Endometrium (tissue), 2 donors: ENCODE measurements around the gene LGR6.
A peak's percentile ranks its signal among the peaks of the same experiment; 100 is the strongest.
"Not testable (repeated sequence)": the region's sequence is repeated elsewhere in the genome, so short reads cannot be mapped to it uniquely, and the experiment has no call there.

Experiments used
- FAIRE-seq: peaks from 2 replicates; lab custom pipeline; 2012; peaks lifted over from hg19 to GRCh38; lab: Jason Lieb, UNC
- donor health status: control.
- donor health status: control.

Gene LGR6

DNA sequence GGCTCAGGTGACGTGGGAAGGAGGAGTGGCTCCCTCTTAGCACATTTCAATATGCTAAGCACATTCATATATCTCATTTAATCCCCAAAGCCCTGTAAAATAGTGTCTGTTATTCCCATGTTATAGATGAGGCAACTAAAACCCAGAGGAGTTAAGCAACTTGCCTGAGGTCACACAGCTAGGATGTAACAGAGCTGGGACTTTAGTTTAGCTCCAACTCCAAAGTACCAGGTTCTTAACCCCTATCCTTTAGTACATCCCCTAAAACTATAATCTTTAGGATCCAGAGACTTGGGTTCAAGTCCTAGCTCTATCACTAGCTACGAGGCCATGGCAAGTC is 48.5 kb downstream of the LGR6 start:
- no peak for FAIRE-seq

DNA sequence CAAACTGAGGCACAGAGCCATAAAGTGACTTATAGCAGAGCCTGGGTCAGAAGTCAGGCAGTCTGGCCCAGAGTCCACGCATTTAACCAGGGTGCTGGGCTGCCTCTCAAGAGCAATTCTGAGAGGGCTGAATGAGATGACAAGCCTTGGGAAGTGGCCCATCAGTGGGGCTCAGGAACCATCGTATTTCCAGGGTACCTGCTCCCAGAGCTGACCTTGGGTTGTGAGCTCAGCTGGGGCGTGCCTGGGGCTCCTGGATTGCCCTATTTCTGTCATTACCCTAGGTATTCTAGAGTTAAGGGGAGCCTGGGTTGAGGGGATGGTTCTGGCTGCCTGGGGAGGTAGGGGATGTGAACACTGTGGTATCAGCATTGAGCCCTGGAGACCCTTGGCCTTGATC is 49.4 kb downstream of the LGR6 start:
- no peak for FAIRE-seq

DNA sequence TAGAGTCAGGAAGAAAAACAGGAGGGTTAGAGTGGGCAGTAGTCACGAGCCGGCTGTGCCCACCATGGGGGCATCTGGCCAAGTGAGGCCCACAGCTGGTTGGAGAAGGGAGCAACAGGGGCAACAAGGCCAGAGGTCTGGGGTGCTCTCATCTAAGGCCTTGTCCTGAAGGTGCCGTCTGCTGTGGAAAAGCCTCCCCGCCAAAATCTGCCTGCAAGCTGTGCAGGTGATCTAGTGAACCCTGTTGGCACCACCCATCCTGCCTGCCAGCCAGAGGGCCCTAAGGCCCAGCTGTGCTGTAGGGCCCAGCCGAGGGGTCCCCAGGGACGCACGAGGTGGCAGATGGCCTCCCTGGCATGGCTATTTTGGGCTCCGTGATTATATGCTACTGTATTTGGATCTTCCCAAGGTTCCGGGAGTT is 51.3 kb downstream of the LGR6 start:
- FAIRE-seq: no peak

DNA sequence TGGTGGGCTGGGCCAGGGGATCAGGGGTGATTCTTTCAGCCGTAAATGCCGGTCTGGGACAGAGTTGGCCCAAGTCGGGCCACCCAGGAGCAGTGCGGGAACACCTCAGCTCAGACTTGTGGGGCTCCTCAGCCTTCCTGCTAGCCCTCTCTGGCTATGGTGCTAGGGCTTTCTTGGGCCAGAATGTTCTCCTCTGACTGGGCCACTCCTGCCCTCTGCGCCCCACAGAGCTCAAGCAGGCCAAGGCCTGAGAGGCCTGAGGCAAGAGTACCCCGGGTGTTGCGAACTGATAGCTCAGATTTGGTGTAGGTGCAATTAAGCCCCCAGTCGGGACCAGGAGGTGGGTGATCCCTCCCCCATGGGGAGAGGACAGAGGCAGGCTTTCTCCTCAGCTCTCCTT is 51.8 kb downstream of the LGR6 start:
- FAIRE-seq: no peak

DNA sequence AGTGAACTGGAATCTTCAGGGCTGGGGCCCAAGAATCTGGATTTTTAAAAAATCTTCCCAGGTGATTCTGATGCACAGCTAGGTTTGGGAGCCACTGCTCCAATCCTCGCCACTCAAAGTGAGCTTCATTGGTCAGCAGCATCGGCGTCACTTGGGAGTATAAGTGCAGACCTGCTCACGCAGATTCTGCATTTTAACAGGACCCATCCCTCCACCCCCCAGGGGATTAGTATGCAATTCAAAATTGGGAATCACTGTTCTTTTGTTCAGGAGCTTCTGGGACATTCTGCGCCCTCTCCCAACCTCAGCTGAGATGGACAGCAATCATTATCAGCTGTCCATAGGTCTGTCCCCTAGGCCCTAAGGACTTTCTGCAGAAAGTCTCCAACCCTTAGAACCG is 53.5 kb downstream of the LGR6 start:
- FAIRE-seq: no peak

DNA sequence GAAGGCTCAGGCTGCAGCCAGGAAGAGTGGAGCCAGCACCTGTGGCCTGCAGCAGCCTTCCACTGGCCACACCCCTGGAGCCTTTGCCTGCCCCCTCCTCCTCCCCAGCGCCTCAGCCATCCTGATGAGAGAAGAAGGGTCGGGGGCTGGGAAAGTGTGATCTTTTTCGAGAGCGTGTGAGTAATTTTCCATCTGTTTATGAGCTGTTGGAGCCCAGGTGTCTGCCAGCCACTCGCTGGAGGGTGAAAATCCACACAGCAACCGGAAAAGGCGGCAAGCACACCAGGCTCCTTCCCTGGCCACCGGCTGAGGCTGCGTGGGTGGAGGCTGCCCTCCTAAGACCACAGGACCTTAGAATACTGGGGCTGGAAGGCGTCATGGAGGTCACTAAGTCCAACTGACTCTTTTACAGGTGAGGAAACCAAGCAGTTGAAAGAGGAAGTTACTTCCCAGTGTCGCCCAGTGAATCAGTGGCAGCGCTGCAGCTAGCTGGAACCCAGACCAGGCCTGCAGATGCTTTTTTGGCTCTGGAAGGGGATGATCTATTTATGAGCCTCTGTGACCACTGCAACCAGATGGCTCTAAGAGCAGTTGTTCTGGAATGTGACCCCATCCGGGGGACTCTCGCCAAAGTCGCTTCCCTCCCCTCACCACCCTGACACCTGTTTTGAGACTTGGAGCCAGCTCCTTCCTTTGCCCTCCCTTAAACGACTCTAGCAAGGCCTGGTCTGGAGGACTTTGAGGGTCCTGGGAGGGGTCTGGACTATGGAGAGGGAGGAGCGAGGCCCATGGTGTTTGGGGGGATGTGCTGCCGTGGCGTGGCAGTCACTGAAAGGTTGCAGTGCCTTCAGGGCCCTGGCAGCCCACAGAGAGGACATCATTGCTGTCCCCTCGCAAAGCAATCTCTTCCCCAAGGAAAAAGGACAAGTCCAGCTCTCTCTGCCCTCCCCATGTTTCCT is 54.5 kb downstream of the LGR6 start:
- FAIRE-seq: no peak

DNA sequence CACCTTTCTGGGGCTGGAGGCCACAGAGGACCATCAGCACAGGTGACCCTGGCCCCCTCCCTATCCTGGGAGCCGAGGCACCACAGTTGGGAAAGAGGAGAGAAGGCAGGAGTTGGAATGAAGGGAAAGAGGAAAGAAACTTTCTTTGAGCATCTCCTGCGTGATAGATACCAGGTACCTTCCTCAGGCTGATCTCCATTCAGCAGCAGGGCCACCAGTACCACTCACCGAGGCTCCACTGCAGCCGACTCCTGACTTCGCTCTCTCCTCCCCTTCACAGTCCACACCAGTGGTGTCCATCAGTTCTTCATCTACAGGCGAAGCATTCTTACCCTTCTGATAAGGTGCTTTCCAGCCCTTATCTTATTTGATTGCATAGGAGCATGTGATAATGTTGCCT is 55.3 kb downstream of the LGR6 start:
- no peak for FAIRE-seq

DNA sequence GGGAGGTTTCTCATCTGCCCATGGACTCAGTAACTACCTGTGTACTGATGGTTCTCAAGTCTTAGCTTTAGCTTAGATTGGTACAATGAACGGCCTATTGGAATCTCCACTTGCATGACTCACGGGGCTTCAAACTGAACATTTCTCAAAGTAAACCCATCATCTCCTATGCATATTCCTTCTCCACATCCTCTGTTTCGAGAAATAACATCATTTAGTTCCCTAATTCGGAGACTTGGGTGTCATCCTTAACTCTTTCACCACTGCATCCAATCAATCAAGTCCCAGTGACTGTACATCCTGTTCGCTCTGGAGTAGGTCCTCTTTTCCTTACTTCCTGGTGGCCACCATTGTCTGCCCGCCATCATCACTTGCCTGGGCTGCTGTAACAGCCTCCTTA is 55.8 kb downstream of the LGR6 start:
- no peak for FAIRE-seq

DNA sequence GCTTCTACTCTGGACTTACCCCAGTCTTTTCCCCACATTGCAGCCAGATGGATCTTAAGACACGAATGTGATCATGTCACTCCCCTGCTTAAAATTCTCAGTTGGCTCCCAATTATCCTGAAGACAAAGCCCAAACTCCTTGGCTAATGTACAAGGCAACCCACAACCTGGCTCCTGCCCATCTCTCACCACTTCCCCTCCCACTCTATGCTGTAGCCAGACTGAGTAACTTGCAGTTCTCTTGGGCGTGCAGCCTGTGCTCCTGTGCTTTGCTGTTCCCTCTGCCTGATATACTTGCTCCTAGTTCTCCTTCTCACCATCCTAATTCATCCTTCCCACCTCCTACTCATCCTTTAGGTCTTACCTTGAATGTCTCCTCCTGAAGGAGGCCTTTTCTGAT is 56.2 kb downstream of the LGR6 start:
- FAIRE-seq: no peak

DNA sequence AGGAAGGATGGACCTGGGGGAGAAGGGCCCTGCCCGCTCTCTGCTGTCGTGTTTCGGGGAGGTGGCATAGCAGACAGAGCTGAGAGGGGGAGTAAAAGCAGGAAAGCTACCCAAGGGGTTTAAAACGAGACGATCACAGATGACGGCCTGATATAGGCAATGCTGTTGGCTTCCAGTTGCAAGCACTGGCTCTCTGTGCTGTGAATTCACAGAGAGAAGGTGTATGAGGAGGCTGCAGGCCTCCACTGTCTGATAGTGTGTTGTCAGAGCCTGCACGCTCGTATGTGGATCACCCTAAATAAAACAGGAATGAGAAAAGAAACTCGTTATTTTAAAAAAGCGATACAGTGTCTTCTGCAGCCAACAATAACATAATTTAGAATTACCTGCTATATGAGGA is 57.4 kb downstream of the LGR6 start:
- FAIRE-seq: no peak

DNA sequence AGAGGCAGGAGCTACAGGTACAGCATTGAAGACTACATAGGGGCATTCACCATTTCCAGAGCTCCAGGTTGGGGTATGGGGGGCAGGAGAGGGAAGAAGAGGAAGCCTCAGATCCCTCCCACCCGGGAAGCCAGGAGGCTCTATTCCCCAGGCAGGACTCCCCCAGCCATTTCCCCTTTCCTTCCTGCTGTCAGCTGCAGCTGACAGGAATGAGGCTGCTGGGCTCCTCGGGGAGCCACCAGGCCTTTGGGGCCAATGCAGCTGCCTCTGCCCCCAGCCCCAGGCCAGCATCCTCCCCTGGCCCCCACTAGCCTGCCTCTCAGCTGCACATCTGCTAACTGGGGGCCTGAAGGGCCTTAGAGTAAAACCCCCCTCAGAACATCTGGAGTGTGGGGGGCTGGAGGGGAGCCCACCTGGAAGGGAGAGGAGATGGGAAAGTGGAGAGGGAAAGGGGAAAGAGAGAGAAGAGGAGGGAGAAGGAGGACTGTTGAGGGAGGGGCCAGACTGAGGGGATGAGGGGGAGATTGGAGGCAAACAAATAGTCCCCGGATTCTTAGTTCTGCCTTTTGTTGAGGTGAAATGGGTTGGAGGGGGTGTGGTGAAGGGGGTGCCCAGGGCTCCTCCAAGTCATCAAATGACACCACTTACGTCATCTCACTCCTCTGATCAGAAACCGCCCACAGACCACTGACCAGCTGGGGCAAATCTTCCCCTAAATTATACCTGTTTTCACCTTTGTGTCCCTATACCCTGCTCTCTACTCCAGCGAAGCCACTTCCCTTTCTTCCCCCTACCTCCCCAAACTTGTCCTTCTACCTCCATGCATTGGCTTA is 58.0 kb downstream of the LGR6 start:
- no peak for FAIRE-seq

DNA sequence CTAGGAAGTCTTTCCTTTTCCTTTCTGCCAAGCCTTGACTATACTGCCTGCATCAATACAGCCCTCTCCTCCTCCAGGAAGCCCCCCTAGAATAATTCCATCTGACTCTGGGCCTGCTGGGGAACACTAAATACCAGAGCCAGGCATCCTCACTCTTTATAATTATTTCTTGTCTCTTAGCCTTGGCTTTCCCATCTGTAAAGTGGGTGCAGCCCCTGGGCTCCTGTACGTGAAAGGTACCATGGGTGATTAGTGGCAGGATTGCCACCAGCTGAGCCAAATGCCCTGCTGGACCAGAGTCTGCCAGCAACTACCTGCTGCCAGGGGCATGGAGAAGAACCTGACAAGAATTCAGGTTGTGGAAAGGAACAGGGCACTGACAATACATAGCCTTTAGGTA is 58.7 kb downstream of the LGR6 start:
- FAIRE-seq: no peak

DNA sequence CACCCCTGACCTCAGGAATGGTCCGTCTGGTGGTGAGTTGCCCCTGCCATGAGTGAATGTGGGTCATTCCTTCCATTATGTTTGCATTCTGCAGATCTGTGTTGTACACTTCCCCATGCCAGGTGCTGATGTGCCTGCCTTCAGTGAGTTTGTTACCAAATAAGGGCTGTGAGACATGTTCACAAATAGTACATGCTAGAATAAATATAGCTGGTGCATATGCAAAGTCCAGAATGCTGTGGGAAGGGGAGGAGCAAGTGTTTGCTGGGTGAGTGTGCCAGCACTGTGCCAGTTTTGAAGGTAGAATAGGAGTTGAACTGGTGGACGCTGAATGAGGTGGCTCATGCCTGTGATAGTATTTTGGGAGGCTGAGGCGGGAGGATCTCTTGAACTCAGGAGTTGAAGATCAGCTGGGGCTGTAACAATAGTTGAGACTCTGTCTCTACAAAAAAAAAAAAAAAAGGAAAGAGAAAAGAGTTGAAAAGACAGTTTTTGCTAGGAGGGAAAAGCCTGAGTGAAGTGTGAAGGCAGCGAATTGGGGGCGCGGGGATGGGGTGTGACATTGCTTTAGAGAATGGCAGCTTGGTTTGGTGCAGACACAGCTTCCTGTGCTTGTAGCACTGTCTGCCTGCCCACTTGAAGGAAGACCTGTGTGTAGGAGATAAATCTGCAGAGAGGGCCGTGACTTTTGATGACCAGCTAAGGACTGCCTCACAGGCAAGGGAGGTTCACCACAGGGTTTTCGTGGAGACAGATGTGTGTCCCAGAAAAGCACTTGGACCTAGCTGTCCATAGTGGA is 61.1 kb downstream of the LGR6 start:
- no peak for FAIRE-seq

DNA sequence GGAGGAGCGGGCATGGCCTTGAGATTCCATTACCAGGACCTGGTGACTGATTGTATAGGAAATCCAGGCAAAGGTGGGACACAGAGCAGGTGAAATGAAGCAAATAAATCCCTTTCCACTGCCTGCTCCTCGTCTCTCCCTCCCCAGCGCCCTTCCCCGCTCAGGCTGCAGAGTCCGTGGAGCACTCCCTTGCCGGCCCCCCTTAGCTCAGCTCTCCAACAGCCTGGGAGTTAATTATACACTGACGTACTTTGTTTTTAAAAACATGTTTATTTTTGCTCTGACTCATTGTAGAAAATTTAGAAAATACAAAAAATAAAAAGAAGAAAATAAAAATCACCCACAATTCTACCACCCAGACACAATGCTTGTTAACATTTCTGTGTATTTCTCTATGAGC is 61.7 kb downstream of the LGR6 start:
- peak; percentile 87 for FAIRE-seq

DNA sequence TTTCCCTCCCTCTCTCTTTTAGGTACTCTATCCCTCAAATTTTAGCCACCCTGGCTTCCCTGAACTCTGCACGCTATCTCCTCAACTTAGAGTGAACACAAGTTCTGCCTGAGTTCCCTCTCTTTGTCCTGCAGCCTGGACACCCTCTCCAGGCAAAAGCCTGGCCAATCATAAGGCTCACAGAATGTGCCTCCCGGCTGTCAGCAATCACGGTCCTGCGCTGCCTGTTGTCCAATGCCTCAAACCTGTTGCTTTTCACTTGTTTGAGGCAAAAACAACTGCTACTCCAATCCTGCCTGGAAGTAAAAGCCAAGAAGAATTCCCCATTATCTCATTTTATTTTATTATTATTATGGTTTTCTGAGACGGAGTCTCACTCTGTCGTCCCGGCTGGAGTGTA is 66.1 kb downstream of the LGR6 start:
- no peak for FAIRE-seq

DNA sequence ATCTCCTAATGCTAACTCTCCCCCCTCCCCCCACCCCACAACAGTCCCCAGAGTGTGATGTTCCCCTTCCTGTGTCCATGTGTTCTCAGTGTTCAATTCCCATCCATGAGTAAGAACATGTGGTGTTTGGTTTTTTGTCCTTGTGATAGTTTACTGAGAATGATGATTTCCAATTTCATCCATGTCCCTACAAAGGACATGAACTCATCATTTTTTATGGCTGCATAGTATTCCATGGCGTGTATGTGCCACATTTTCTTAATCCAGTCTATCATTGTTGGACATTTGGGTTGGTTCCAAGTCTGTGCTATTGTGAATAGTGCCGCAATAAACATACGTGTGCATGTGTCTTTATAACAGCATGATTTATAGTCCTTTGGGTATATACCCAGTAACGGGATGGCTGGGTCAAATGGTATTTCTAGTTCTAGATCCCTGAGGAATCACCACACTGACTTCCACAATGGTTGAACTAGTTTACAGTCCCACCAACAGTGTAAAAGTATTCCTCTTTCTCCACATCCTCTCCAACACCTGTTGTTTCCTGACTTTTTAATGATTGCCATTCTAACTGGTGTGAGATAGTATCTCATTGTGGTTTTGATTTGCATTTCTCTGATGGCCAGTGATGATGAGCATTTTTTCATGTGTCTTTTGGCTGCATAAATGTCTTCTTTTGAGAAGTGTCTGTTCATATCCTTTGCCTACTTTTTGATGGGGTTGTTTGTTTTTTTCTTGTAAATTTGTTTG is 67.8 kb downstream of the LGR6 start:
- FAIRE-seq: not testable (repeated sequence)

DNA sequence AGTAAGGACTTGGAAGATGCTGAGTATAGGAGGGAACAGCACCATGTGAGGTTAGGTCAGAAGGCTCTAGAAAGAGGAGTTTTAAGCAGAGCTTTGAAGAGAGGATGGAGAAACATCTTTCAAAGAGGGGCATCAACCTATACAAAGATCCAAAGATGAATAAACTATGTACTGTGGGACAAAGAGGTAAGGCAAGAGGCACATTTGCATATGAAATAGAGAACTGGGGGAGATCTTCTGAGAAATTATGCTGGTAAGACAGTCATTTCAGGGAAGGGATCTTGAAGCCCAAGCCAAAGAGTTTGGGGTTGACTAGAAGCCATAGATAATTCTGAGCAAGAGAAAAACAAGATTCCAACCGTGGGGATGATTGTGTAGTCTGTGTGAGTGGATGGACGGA is 70.0 kb downstream of the LGR6 start:
- no peak for FAIRE-seq

DNA sequence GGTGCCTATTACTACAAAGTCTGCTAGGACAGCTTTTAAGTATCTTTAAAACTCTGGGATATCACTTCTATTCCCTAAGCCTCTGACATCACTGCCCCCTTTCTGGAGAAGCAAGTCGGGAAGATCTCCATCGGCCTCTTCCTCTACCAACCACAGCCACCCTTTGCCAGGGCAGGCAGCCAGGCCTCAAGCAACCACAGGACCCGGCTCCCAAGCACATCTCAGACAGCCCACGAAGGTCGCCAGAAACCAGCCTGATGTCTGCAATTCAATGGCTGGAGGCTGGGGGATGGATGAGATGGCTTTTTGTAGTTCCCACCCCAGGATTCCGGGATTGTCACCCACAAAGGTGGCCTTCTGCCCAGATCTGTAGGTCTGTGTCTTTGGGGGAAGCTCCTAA is 70.7 kb downstream of the LGR6 start:
- no peak for FAIRE-seq

DNA sequence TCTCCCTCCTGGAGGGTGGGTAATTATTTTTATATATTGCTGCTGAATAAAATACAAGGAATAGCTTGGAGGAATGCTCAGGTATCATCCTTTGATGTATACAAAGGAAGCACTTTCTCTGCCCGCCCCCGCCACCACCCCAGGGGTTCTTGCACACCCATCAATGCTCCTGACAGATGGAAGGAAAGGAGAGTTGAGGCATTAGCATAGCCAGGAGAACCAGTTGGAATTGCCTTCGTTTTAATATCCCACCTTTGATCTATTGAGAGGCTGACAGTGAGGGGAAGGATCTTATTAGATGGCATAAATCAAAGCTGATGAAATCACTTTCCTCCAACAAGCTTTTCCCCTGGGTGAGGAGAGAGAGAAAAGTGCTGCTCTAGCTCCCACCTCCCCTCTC is 71.1 kb downstream of the LGR6 start:
- no peak for FAIRE-seq

DNA sequence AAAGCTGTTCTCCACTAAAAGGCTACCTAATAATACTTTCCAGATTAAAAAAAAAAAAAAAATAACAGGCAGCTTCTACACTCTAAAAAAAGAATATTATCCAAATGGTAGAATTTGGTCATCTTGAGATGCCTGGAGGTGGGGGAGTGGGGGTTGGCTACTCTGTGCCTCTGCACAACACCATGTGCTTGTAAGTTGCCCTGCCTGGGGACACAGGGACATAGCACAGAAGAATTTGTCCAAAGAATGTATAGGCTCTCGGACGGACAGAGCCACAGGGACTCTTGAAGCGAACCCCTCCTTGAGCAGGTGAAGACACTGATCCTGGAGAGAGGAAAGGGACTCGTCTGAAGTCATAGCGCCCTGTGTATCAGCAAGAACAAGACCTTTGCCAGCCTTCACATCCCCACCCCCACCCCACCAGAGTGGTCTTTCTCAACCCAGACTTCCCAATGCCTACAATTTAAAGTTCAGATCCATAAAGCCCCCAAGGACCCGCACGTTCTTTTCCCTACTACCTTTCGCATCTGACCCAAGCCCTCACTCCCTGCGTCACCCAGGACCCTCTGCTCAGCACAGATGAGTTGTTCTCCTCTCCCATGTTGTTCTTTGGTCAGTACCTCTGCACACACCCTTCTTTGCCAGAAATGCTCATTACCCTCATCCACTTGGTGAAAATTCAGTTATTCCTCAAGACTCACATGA is 72.6 kb downstream of the LGR6 start:
- no peak for FAIRE-seq

DNA sequence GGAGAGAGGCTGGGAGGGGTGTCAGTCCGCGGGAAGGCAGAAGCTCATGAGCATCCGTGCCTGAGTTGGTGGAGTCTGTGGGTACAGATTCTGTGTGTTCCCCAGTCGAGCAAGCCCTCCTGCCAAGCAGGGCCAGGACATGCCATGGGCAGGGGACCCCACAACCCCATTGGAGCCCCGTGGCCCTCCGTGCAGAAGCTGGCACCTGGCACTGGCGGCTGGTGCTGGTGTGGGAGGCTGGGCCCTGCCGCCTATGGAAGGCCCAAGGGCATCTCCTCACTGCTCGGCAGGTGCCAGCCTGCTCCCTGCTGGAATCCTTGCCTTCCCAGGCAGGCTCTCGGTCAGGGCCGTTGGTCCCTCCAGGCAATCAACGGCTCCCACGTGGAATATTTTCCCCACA is 74.4 kb downstream of the LGR6 start:
- no peak for FAIRE-seq
